Transverse colon (tissue), 4 donors: ENCODE measurements around the gene CORO2B.

Experiments used
- EP300 ChIP-seq: sonication (generic); formaldehyde crosslinking; IDR thresholded peaks from one replicate; pipeline ENCODE4 v1.6.1; 2017; ENCODE audit warnings: antibody characterized with exemption, low read depth
- POLR2A ChIP-seq: fragments of 450-650 bp; IDR thresholded peaks from one replicate; pipeline ENCODE4 v1.6.1; 2016; ENCODE audit warnings: antibody characterized with exemption, mild to moderate bottlenecking, moderate library complexity
- POLR2AphosphoS5 ChIP-seq, 3 donors: sonication (generic); formaldehyde crosslinking; IDR thresholded peaks; one replicate each; pipeline ENCODE4 v1.6.1; 2016; ENCODE audit warnings: antibody characterized with exemption in 3 of 3
- TF ChIP-seq, protein P1 (sequence below), 5 experiments: fragments of 200-600 bp in 3 of 5; fragments of 450-650 bp in 2 of 5; sonication (generic) in 3 of 5; IDR thresholded peaks; 1 replicate in 2 of 5; 2 replicates in 3 of 5; pipeline ENCODE4 v1.5.1; 2016 to 2017; ENCODE audit warnings: antibody characterized with exemption in 5 of 5, inconsistent platforms in 3 of 5, mild to moderate bottlenecking in 2 of 5, moderate library complexity in 1 of 5

- TF ChIP-seq, protein P1, sequence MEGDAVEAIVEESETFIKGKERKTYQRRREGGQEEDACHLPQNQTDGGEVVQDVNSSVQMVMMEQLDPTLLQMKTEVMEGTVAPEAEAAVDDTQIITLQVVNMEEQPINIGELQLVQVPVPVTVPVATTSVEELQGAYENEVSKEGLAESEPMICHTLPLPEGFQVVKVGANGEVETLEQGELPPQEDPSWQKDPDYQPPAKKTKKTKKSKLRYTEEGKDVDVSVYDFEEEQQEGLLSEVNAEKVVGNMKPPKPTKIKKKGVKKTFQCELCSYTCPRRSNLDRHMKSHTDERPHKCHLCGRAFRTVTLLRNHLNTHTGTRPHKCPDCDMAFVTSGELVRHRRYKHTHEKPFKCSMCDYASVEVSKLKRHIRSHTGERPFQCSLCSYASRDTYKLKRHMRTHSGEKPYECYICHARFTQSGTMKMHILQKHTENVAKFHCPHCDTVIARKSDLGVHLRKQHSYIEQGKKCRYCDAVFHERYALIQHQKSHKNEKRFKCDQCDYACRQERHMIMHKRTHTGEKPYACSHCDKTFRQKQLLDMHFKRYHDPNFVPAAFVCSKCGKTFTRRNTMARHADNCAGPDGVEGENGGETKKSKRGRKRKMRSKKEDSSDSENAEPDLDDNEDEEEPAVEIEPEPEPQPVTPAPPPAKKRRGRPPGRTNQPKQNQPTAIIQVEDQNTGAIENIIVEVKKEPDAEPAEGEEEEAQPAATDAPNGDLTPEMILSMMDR (IDR thresholded peaks at IDR 0.05) = no peak
- TF ChIP-seq POLR2A (no peak), EP300 (no peak), POLR2AphosphoS5 (IDR thresholded peaks at IDR 0.05) (no peak)
These were observed 17.0 kb downstream of the CORO2B start for GRCh38 chr15:68595761-68596160.
